IMR-90 (cell line): Measurements from ENCODE around the gene CCNI. TPM values are rescaled to one million over a fixed set of nuclear protein-coding genes. Genes with fewer than 3 reads are reported as not detected.

Source experiments
- ATAC-seq: fragments of 200-7000 bp; cut with Tn5 transposase; 2 replicates; pipeline ENCODE4 v1.9.1; 2020; ENCODE audit warnings: low read depth, mild to moderate bottlenecking, moderate library complexity
- BruUV-seq: library from RNA; stranded (reverse); fragments of 400-500 nt; replicated peaks from 2 replicates; lab custom pipeline; 2021; lab: Mats Ljungman, UMichigan
- CTCF ChIA-PET: fragments of 300-600 bp; formaldehyde crosslinking; extraction: SDS; loops from one replicate; lab custom pipeline; 2021; ENCODE audit warnings: antibody characterized with exemption; lab: Yijun Ruan, JAX
- POLR2A ChIA-PET: fragments of 300-600 bp; sonication (Branson Sonifier 250); formaldehyde crosslinking; loops from one replicate; lab custom pipeline; 2022; ENCODE audit warnings: antibody characterized with exemption; ENCODE audit not compliant: unreplicated experiment; lab: Charles Lee
- DNase-seq: peaks from one replicate; pipeline ENCODE4 v3.0.0; 2013
- H2AFZ ChIP-seq: replicated peaks from 2 replicates; pipeline ENCODE3; 2013; ENCODE audit warnings: low read length, mild to moderate bottlenecking; ENCODE audit not compliant: poor library complexity
- H2AK5ac ChIP-seq: 2 replicates; pipeline ENCODE4 v1.6.1; 2013; ENCODE audit warnings: low read depth, low read length, inconsistent platforms
- H2AK9ac ChIP-seq: replicated peaks from 2 replicates; pipeline ENCODE3; 2013; ENCODE audit warnings: mild to moderate bottlenecking, low read depth, low read length, moderate library complexity; ENCODE audit not compliant: poor library complexity
- H2BK120ac ChIP-seq: 2 replicates; pipeline ENCODE4 v1.6.1; 2013; ENCODE audit warnings: low read depth, low read length, inconsistent platforms
- H2BK15ac ChIP-seq: 3 replicates; pipeline ENCODE4 v1.6.1; 2013; ENCODE audit warnings: low read depth, low read length, inconsistent platforms
- H2BK20ac ChIP-seq: 2 replicates; pipeline ENCODE4 v1.6.1; 2013; ENCODE audit warnings: low read depth, mild to moderate bottlenecking, inconsistent platforms, low read length, moderate library complexity
- H2BK5ac ChIP-seq: 2 replicates; pipeline ENCODE4 v1.6.1; 2013; ENCODE audit warnings: mild to moderate bottlenecking, low read depth, low read length, inconsistent platforms; ENCODE audit not compliant: poor library complexity, severe bottlenecking
- H3K14ac ChIP-seq: replicated peaks from 2 replicates; pipeline ENCODE4 v1.6.1; 2013; ENCODE audit warnings: low read depth, low read length, inconsistent platforms
- H3K18ac ChIP-seq: 2 replicates; pipeline ENCODE4 v1.6.1; 2013; ENCODE audit warnings: low read depth, low read length, control low read depth
- H3K23ac ChIP-seq: 2 replicates; pipeline ENCODE4 v1.6.1; 2013; ENCODE audit warnings: low read depth, low read length, inconsistent platforms
- H3K27ac ChIP-seq: 2 replicates; pipeline ENCODE4 v1.5.1; 2013; ENCODE audit warnings: mild to moderate bottlenecking, control low read depth, low read length; ENCODE audit not compliant: insufficient read depth
- H3K27me3 ChIP-seq: 2 replicates; pipeline ENCODE4 v1.6.1; 2013; ENCODE audit warnings: low read length; ENCODE audit not compliant: control insufficient read depth, insufficient read depth
- H3K36me3 ChIP-seq: 2 replicates; pipeline ENCODE4 v1.6.1; 2013; ENCODE audit warnings: low read length, mixed read lengths; ENCODE audit not compliant: control insufficient read depth, insufficient read depth
- H3K4ac ChIP-seq: 2 replicates; pipeline ENCODE4 v1.6.1; 2013; ENCODE audit warnings: low read depth, low read length, inconsistent platforms
- H3K4me1 ChIP-seq: 2 replicates; pipeline ENCODE4 v1.6.1; 2013; ENCODE audit warnings: low read length, mixed read lengths; ENCODE audit not compliant: control insufficient read depth, insufficient read depth
- H3K4me2 ChIP-seq: 2 replicates; pipeline ENCODE4 v1.6.1; 2013; ENCODE audit warnings: low read depth, mild to moderate bottlenecking, control low read depth, low read length, moderate library complexity
- H3K4me3 ChIP-seq: 2 replicates; pipeline ENCODE4 v1.5.1; 2013; ENCODE audit warnings: low read depth, mild to moderate bottlenecking, control low read depth, low read length, moderate library complexity; ENCODE audit not compliant: insufficient read depth
- H3K56ac ChIP-seq: 2 replicates; pipeline ENCODE4 v1.6.1; 2013; ENCODE audit warnings: low read length, inconsistent platforms; ENCODE audit not compliant: insufficient read depth; ENCODE audit errors: extremely low read depth
- H3K79me1 ChIP-seq, 2 experiments: 2 replicates each; pipeline ENCODE4 v1.6.1; 2013; ENCODE audit warnings: low read length in 2 of 2, inconsistent platforms in 1 of 2, low read depth in 1 of 2
- H3K9ac ChIP-seq: 2 replicates; pipeline ENCODE4 v1.6.1; 2013; ENCODE audit warnings: low read depth, low read length, control low read depth
- H3K9me1 ChIP-seq: 2 replicates; pipeline ENCODE4 v1.6.1; 2013; ENCODE audit warnings: low read length, inconsistent platforms; ENCODE audit not compliant: insufficient read depth
- H3K9me3 ChIP-seq: 2 replicates; pipeline ENCODE4 v1.6.1; 2013; ENCODE audit warnings: low read length; ENCODE audit not compliant: control insufficient read depth, insufficient read depth
- H4K20me1 ChIP-seq: 2 replicates; pipeline ENCODE4 v1.6.1; 2013; ENCODE audit warnings: low read length, inconsistent platforms; ENCODE audit not compliant: insufficient read depth
- H4K5ac ChIP-seq: 2 replicates; pipeline ENCODE4 v1.6.1; 2013; ENCODE audit warnings: mild to moderate bottlenecking, low read depth, low read length, control low read depth
- H4K8ac ChIP-seq, 2 experiments: 2 replicates each; pipeline ENCODE4 v1.6.1; 2013; ENCODE audit warnings: low read depth in 2 of 2, low read length in 2 of 2, control low read depth in 1 of 2, inconsistent platforms in 1 of 2
- H4K91ac ChIP-seq: 2 replicates; pipeline ENCODE4 v1.6.1; 2013; ENCODE audit warnings: low read depth, low read length, inconsistent platforms; ENCODE audit not compliant: insufficient read depth
- CEBPB ChIP-seq: IDR thresholded peaks from 2 replicates; pipeline ENCODE4 v1.6.1; 2012; ENCODE audit warnings: low read depth, low read length, improper control_type of control experiment
- RCOR1 ChIP-seq: IDR thresholded peaks from 2 replicates; pipeline ENCODE4 v1.6.1; 2012; ENCODE audit warnings: mild to moderate bottlenecking, low read length, improper control_type of control experiment; ENCODE audit not compliant: insufficient replicate concordance
- WGBS, 2 experiments: methylation state at CpG; one replicate each; pipeline versions ENCODE4 v1.1.5 to v1.1.7; 2013; ENCODE audit warnings: missing lambda C conversion rate in 2 of 2; ENCODE audit not compliant: insufficient read length in 1 of 2; ENCODE audit errors: extremely low coverage in 2 of 2; 5-methylcytosine and 5-hydroxymethylcytosine counted together
- dilution Hi-C: fragments of 300-500 bp; cut with HindIII; formaldehyde crosslinking; loops from one replicate; pipeline ENCODE4 v1.14.3; 2018; ENCODE audit warnings: low sequenced_read_pairs; ENCODE audit not compliant: unreplicated experiment
- in situ Hi-C: fragments of 300-500 bp; cut with MboI; formaldehyde crosslinking; loops from 3 replicates; pipeline ENCODE4 v1.14.3; 2019; ENCODE audit warnings: low sequenced_read_pairs, inconsistent platforms, mixed read lengths
- intact Hi-C: fragments of 100-400 bp; cut with micrococcal nuclease; formaldehyde crosslinking; loops from 2 replicates; pipeline ENCODE4 v1.10.0; 2022
- polyA plus RNA-seq, 3 experiments: library from polyadenylated mRNA; depleted of rRNA; stranded (reverse); fragments of >200 nt; gene quantifications; 2 replicates each; pipeline ENCODE4 v1.2.3, GENCODE V29; 2012; ENCODE audit warnings: low replicate concordance in 1 of 3
- total RNA-seq: library from RNA; depleted of rRNA; stranded (reverse); fragments of >200 nt; gene quantifications from 2 replicates; pipeline ENCODE4 v1.2.3, GENCODE V29; 2012

Gene CCNI
- total and polyA plus RNA-seq, 2 of the 4 experiments (the other 2 are of a cell fraction): 70.1 to 100 TPM

GRCh38 chr4:77043507-77044136 is 32.2 kb downstream of the CCNI start:
- peak overlapping the region; percentile 59; the same call in 1 of the 2 replicates for H3K27ac ChIP-seq
- intact Hi-C loops: loop anchor here (1.0 to 10.0 kb wide), 3 partner anchors 93 to 609 kb away; partner anchors contain the start of gene SHROOM3

More at GRCh38 chr4:77043507-77044136, 32.2 kb downstream of the CCNI start:
- ChIA-PET CTCF (interaction anchor here (0.6 to 0.8 kb wide), 2 partner anchors 8 to 66 kb away, joined by 3 to 4 read pairs; no protein-coding TSS in a partner anchor), POLR2A (no interaction called here)
- H2BK15ac ChIP-seq: no peak overlapping the region
- H3K9me3 ChIP-seq: no peaks in the 10 kb centered on the region
- DNase-seq (peak; percentile 42), ATAC-seq (peak; percentile 33)
- peaks cover 7% of the 10 kb centered on the region; the same call in 1 of the 2 replicates for H4K20me1 ChIP-seq
- H3K27me3 ChIP-seq: no peaks in the 10 kb centered on the region
- H4K5ac ChIP-seq: peak overlapping the region; percentile 49; the same call in 1 of the 2 replicates
- no peak overlapping the region for H3K14ac ChIP-seq
- no peak overlapping the region for H3K9ac ChIP-seq
- H3K18ac ChIP-seq: peak overlapping the region; percentile 38; the same call in 1 of the 2 replicates
- peak overlapping the region; percentile 6; the same call in 1 of the 2 replicates for H3K4ac ChIP-seq
- peak overlapping the region; percentile 38; the same call in 1 of the 2 replicates for H3K4me2 ChIP-seq
- H3K23ac ChIP-seq: 0 out of 2 replicates have a peak overlapping the region, but pooled peaks have one; percentile 1
- no peak overlapping the region for H2BK120ac ChIP-seq
- no peak overlapping the region for H2AFZ ChIP-seq
- H2AK5ac ChIP-seq: no peak overlapping the region
- no peak overlapping the region for H2AK9ac ChIP-seq
- BruUV-seq: no TSS peak
- H3K56ac ChIP-seq: no peak overlapping the region
- H4K91ac ChIP-seq: no peak overlapping the region
- peaks cover 20 to 60% of the 10 kb centered on the region in 2 experiments for H3K79me1 ChIP-seq
- H3K36me3 ChIP-seq: peaks cover 16% of the 10 kb centered on the region
- peaks cover 17% of the 10 kb centered on the region for H3K9me1 ChIP-seq
- no peak overlapping the region for H3K4me3 ChIP-seq
- H2BK5ac ChIP-seq: peak overlapping the region; percentile 72
- peaks cover 14% of the 10 kb centered on the region for H3K4me1 ChIP-seq
- no peak overlapping the region for H2BK20ac ChIP-seq
- no CpG with 5 or more reads among the region's 3 CpGs for WGBS, 2 experiments
- H4K8ac ChIP-seq: no peak overlapping the region; a peak in 1 of 4 replicates
- TF ChIP-seq RCOR1 (no peak), CEBPB (peak; percentile 34; the same call in 1 of the 2 replicates)
- dilution Hi-C loops (no loop called here), in situ Hi-C loops (loop anchor here (10.0 kb wide), 1 partner anchor 609 kb away; the partner anchor contains the start of gene SHROOM3)
